GM10248 (cell line): Measurements from ENCODE around the gene ATP6AP2.
A peak's percentile ranks its signal among the peaks of the same experiment; 100 is the strongest.

ENCODE experiments used
- CTCF ChIA-PET: fragments of 300-600 bp; sonication (Branson Sonifier 250); formaldehyde crosslinking; extraction: SDS; loops from one replicate; lab custom pipeline; 2021; ENCODE audit warnings: antibody characterized with exemption; lab: Yijun Ruan, JAX
- POLR2A ChIA-PET: fragments of 350-650 bp; sonication (Branson Sonifier 250); formaldehyde crosslinking; extraction: SDS; loops from one replicate; lab custom pipeline; 2020; ENCODE audit warnings: antibody characterized with exemption; lab: Yijun Ruan, JAX
- DNase-seq: peaks from one replicate; pipeline ENCODE4 v3.0.0; 2012; ENCODE audit errors: extremely low spot score
- CTCF ChIP-seq: IDR thresholded peaks from 2 replicates; pipeline ENCODE4 v1.5.1; 2012; ENCODE audit warnings: mild to moderate bottlenecking, low read depth; ENCODE audit errors: extremely low read depth, missing control alignments, control extremely low read depth

Gene ATP6AP2

GRCh38 chrX:40651620-40652223 is 71.0 kb downstream of the ATP6AP2 start:
- POLR2A ChIA-PET = no interaction called here
- CTCF ChIA-PET = interaction anchor here (0.7 to 3.1 kb wide), 26 partner anchors 9 to 601 kb away, joined by 3 to 24 read pairs (median 4); partner anchors contain the start of gene MED14
- DNase-seq = peak; percentile 29
- TF ChIP-seq CTCF = peak; percentile 55

GRCh38 chrX:40652664-40653063 is 71.9 kb downstream of the ATP6AP2 start:
- no peak for DNase-seq
- POLR2A ChIA-PET = no interaction called here
- CTCF ChIA-PET = interaction anchor here (0.7 to 3.1 kb wide), 12 partner anchors 8 to 600 kb away, joined by 3 to 24 read pairs (median 7); no protein-coding TSS in a partner anchor
- no peak for TF ChIP-seq CTCF

- TF ChIP-seq CTCF = no peak
- no peak for DNase-seq
- POLR2A ChIA-PET = no interaction called here
- CTCF ChIA-PET = interaction anchor here (1.1 to 3.1 kb wide), 4 partner anchors 110 to 485 kb away, joined by 3 to 24 read pairs (median 10); no protein-coding TSS in a partner anchor
Measured at GRCh38 chrX:40653535-40653934, 72.8 kb downstream of the ATP6AP2 start.
